Adrenal gland (tissue), 5 donors: ENCODE measurements around the gene PIGH.

ENCODE experiments used
- CTCF ChIP-seq, 6 experiments: fragments of 450-650 bp in 4 of 6; fragments of 200-600 bp in 2 of 6; sonication (generic) in 1 of 6; IDR thresholded peaks; 1 replicate in 5 of 6; 2 replicates in 1 of 6; pipeline versions ENCODE4 v1.5.1 to v1.8.0; 2016 to 2021; ENCODE audit warnings: antibody characterized with exemption in 6 of 6, mild to moderate bottlenecking in 2 of 6, moderate library complexity in 1 of 6
- POLR2A ChIP-seq, 2 donors: fragments of 450-650 bp; IDR thresholded peaks; one replicate each; pipeline ENCODE4 v1.6.1; 2017; ENCODE audit warnings: antibody characterized with exemption in 2 of 2, mild to moderate bottlenecking in 2 of 2, moderate library complexity in 1 of 2
- donor health status: DM: no; HTN: no; CAD: no.

GRCh38 chr14:67569011-67569650 lies 30.9 kb downstream of the PIGH start:
- TF ChIP-seq CTCF (IDR thresholded peaks at IDR 0.05): no peak
- no peak for TF ChIP-seq POLR2A (IDR thresholded peaks at IDR 0.05)
